ENCODE results near the gene AQP12B.
"Not testable (repeated sequence)": the region's sequence is repeated elsewhere in the genome, so short reads cannot be mapped to it uniquely, and the experiment has no call there.

AQP12B gene

GRCh38 chr2:240692583-240693561 is 10.2 kb upstream of the AQP12B start:
- H3K27ac ChIP-seq (ENCODE audit: low read length); H3K4me1 ChIP-seq (ENCODE audit: insufficient read depth, low read length); H2AFZ ChIP-seq (ENCODE audit: low read depth, low read length); DNase-seq; ATAC-seq (ENCODE audit: insufficient read depth, low read depth); H3K79me2 ChIP-seq (ENCODE audit: insufficient read depth, low read length); H4K20me1 ChIP-seq (ENCODE audit: insufficient read depth, low read length); H3K27me3 ChIP-seq (ENCODE audit: insufficient read depth, low read length, poor library complexity); H3K4me3 ChIP-seq (ENCODE audit: low read depth in 1 of 2, low read length in 2 of 2); H3K4me2 ChIP-seq (ENCODE audit: insufficient read depth, low read length); H3K9ac ChIP-seq (ENCODE audit: low read depth, low read length); H3K9me3 ChIP-seq (ENCODE audit: insufficient read depth, low read length, severe bottlenecking); H3K36me3 ChIP-seq (ENCODE audit: insufficient read depth, low read length): not testable (repeated sequence)

DNA sequence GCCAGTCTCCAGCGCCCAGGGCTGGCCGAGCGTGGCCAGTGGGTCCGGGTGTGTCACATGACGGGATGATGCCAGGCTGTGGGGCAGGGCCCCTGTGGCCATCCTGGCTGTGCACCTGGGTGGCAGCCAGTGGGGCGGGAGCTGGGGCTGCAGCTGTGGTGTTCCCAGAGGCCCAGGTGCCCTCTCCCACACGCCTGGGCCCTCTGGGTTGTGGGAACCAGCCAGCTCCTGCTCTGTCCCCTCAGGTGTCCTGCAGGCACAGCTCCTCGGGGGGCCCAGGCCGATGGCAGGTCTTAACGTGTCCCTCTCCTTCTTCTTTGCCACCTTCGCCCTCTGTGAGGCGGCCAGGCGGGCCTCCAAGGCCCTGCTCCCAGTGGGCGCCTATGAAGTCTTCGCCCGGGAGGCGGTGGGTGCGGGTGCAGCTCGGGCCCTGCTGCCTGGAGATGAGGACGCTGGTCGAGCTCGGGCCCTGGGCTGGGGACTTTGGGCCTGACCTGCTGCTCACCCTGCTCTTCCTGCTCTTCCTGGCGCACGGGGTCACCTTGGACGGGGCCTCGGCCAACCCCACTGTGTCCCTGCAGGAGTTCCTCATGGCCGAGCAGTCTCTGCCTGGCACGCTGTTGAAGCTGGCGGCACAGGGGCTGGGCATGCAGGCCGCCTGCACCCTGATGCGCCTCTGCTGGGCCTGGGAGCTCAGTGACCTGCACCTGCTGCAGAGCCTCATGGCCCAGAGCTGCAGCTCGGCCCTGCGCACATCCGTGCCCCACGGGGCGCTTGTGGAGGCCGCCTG is 9.1 kb upstream of the AQP12B start, which contains the start of gene AQP12A:
Gene AQP12A, plus strand, starts transcription at position 236 of the 790 bp plus-strand sequence. Its CDS starts 48 bp downstream, at position 284.
- H3K4me3 ChIP-seq (ENCODE audit: low read depth in 1 of 2, low read length in 2 of 2); H3K36me3 ChIP-seq (ENCODE audit: insufficient read depth, low read length); DNase-seq; H3K27me3 ChIP-seq (ENCODE audit: insufficient read depth, low read length, poor library complexity); H2AFZ ChIP-seq (ENCODE audit: low read depth, low read length); H3K4me2 ChIP-seq (ENCODE audit: insufficient read depth, low read length); H3K27ac ChIP-seq (ENCODE audit: low read length); H3K79me2 ChIP-seq (ENCODE audit: insufficient read depth, low read length); ATAC-seq (ENCODE audit: insufficient read depth, low read depth); H3K9me3 ChIP-seq (ENCODE audit: insufficient read depth, low read length, severe bottlenecking); H3K4me1 ChIP-seq (ENCODE audit: insufficient read depth, low read length); H4K20me1 ChIP-seq (ENCODE audit: insufficient read depth, low read length); H3K9ac ChIP-seq (ENCODE audit: low read depth, low read length): not testable (repeated sequence)

- H3K9ac ChIP-seq (ENCODE audit: low read depth, low read length); DNase-seq; H3K36me3 ChIP-seq (ENCODE audit: insufficient read depth, low read length); H4K20me1 ChIP-seq (ENCODE audit: insufficient read depth, low read length); H3K27me3 ChIP-seq (ENCODE audit: insufficient read depth, low read length, poor library complexity); H3K79me2 ChIP-seq (ENCODE audit: insufficient read depth, low read length); H3K4me3 ChIP-seq (ENCODE audit: low read depth in 1 of 2, low read length in 2 of 2); H2AFZ ChIP-seq (ENCODE audit: low read depth, low read length); H3K27ac ChIP-seq (ENCODE audit: low read length); H3K4me2 ChIP-seq (ENCODE audit: insufficient read depth, low read length); ATAC-seq (ENCODE audit: insufficient read depth, low read depth); H3K4me1 ChIP-seq (ENCODE audit: insufficient read depth, low read length); H3K9me3 ChIP-seq (ENCODE audit: insufficient read depth, low read length, severe bottlenecking): not testable (repeated sequence)
These were observed 8.4 kb upstream of the AQP12B start for GRCh38 chr2:240691075-240691427.

GRCh38 chr2:240690421-240691074 is 7.9 kb upstream of the AQP12B start:
- not testable (repeated sequence) for H2AFZ ChIP-seq (ENCODE audit: low read depth, low read length); ATAC-seq (ENCODE audit: insufficient read depth, low read depth); H3K9ac ChIP-seq (ENCODE audit: low read depth, low read length); H3K4me1 ChIP-seq (ENCODE audit: insufficient read depth, low read length); H3K4me3 ChIP-seq (ENCODE audit: low read depth in 1 of 2, low read length in 2 of 2); H3K27ac ChIP-seq (ENCODE audit: low read length); DNase-seq; H3K9me3 ChIP-seq (ENCODE audit: insufficient read depth, low read length, severe bottlenecking); H3K79me2 ChIP-seq (ENCODE audit: insufficient read depth, low read length); H3K4me2 ChIP-seq (ENCODE audit: insufficient read depth, low read length); H4K20me1 ChIP-seq (ENCODE audit: insufficient read depth, low read length); H3K36me3 ChIP-seq (ENCODE audit: insufficient read depth, low read length)
- H3K27me3 ChIP-seq (ENCODE audit: insufficient read depth, low read length, poor library complexity): peaks cover 10% of the 10 kb centered on the region

GRCh38 chr2:240689975-240690374 is 7.3 kb upstream of the AQP12B start:
- Histone ChIP-seq H2AFZ (ENCODE audit: low read depth, low read length) (no peak overlapping the region), H3K4me2 (ENCODE audit: insufficient read depth, low read length) (no peak overlapping the region), H3K9me3 (ENCODE audit: insufficient read depth, low read length, severe bottlenecking) (no peaks in the 10 kb centered on the region), H3K4me3 (ENCODE audit: low read depth in 1 of 2, low read length in 2 of 2) (no peak overlapping the region), H3K79me2 (ENCODE audit: insufficient read depth, low read length) (no peaks in the 10 kb centered on the region), H3K9ac (ENCODE audit: low read depth, low read length) (no peak overlapping the region), H3K4me1 (ENCODE audit: insufficient read depth, low read length) (no peaks in the 10 kb centered on the region), H3K36me3 (ENCODE audit: insufficient read depth, low read length) (no peaks in the 10 kb centered on the region), H3K27me3 (ENCODE audit: insufficient read depth, low read length, poor library complexity) (peaks cover 10% of the 10 kb centered on the region), H4K20me1 (ENCODE audit: insufficient read depth, low read length) (no peaks in the 10 kb centered on the region), H3K27ac (ENCODE audit: low read length) (no peak overlapping the region)
- TF ChIP-seq, protein P1, sequence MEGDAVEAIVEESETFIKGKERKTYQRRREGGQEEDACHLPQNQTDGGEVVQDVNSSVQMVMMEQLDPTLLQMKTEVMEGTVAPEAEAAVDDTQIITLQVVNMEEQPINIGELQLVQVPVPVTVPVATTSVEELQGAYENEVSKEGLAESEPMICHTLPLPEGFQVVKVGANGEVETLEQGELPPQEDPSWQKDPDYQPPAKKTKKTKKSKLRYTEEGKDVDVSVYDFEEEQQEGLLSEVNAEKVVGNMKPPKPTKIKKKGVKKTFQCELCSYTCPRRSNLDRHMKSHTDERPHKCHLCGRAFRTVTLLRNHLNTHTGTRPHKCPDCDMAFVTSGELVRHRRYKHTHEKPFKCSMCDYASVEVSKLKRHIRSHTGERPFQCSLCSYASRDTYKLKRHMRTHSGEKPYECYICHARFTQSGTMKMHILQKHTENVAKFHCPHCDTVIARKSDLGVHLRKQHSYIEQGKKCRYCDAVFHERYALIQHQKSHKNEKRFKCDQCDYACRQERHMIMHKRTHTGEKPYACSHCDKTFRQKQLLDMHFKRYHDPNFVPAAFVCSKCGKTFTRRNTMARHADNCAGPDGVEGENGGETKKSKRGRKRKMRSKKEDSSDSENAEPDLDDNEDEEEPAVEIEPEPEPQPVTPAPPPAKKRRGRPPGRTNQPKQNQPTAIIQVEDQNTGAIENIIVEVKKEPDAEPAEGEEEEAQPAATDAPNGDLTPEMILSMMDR (IDR thresholded peaks at IDR 0.05; ENCODE audit: borderline replicate concordance, extremely low read depth, low read length, poor library complexity, severe bottlenecking): no peak
- no peak for TF ChIP-seq EZH2 (IDR thresholded peaks at IDR 0.05; ENCODE audit: borderline replicate concordance, low read depth, low read length, severe bottlenecking)
- ATAC-seq (ENCODE audit: insufficient read depth, low read depth) (no peak), DNase-seq (no peak)
